HepG2 (cell line): ENCODE measurements around the gene HAT1. TPM values are rescaled to one million over a fixed set of nuclear protein-coding genes. Genes with fewer than 3 reads are reported as not detected.
A peak's percentile ranks its signal among the peaks of the same experiment; 100 is the strongest.

ENCODE experiments used
- ATAC-seq: fragments of 200-7000 bp; cut with Tn5 transposase; 3 replicates; pipeline ENCODE4 v1.9.1; 2020; ENCODE audit warnings: mild to moderate bottlenecking, moderate library complexity
- BruUV-seq: library from RNA; stranded (reverse); fragments of 400-500 nt; replicated peaks from 2 replicates; lab custom pipeline; 2021; lab: Mats Ljungman, UMichigan
- CTCF ChIA-PET: fragments of 300-600 bp; formaldehyde crosslinking; extraction: SDS; loops from one replicate; lab custom pipeline; 2021; ENCODE audit warnings: low total read pairs, inconsistent platforms, low intra/inter-chr PET ratio; lab: Yijun Ruan, JAX
- POLR2A ChIA-PET: fragments of 350-600 bp; sonication (Branson Sonifier 250); formaldehyde crosslinking; loops from one replicate; lab custom pipeline; 2020; ENCODE audit warnings: antibody characterized with exemption, inconsistent platforms; lab: Yijun Ruan, JAX
- DNase-seq: peaks from one replicate; pipeline ENCODE4 v3.0.0-alpha.2; 2015; ENCODE audit warnings: low spot score
- FAIRE-seq: peaks from 3 replicates; lab custom pipeline; 2011; peaks lifted over from hg19 to GRCh38; lab: Jason Lieb, UNC
- H2AFZ ChIP-seq: one replicate; pipeline ENCODE4 v1.6.1; 2011; ENCODE audit warnings: low read length, inconsistent platforms
- H3K27ac ChIP-seq: fragments of 300-600 bp; 3 replicates; pipeline ENCODE4 v1.8.0; 2011; ENCODE audit warnings: mixed run types, mild to moderate bottlenecking, mixed read lengths, low read length, inconsistent platforms; ENCODE audit not compliant: insufficient read depth; ENCODE audit errors: extremely low read length
- H3K27me3 ChIP-seq, 2 experiments: fragments of 200-600 bp in 1 of 2; 2 replicates in 1 of 2; 3 replicates in 1 of 2; pipeline versions ENCODE4 v1.6.0 to v1.8.0; 2011; ENCODE audit warnings: low read length in 2 of 2, mild to moderate bottlenecking in 2 of 2, moderate library complexity in 2 of 2, inconsistent platforms in 1 of 2; ENCODE audit not compliant: insufficient read depth in 2 of 2, control insufficient read depth in 1 of 2
- H3K36me3 ChIP-seq, 2 experiments: fragments of 200-600 bp in 1 of 2; replicated peaks in 1 of 2; 2 replicates in 1 of 2; 3 replicates in 1 of 2; pipeline versions ENCODE4 v1.5.1 to v1.8.0; 2011; ENCODE audit warnings: low read length in 2 of 2, inconsistent platforms in 1 of 2; ENCODE audit not compliant: insufficient read depth in 2 of 2, control insufficient read depth in 1 of 2
- H3K4me1 ChIP-seq: 2 replicates; pipeline ENCODE4 v1.5.1; 2012; ENCODE audit warnings: low read length, inconsistent platforms; ENCODE audit not compliant: insufficient read depth
- H3K4me2 ChIP-seq: 2 replicates; pipeline ENCODE4 v1.6.0; 2011; ENCODE audit warnings: low read depth, low read length, inconsistent platforms
- H3K4me3 ChIP-seq, 3 experiments: fragments of 200-600 bp in 1 of 3; sonication (generic), shearing (Covaris generic) in 1 of 3; replicated peaks in 1 of 3; 2 replicates each; pipeline ENCODE4 v1.5.1; 2011 to 2016; ENCODE audit warnings: low read length in 3 of 3, inconsistent platforms in 2 of 3, low read depth in 2 of 3, mild to moderate bottlenecking in 2 of 3, control low read depth in 1 of 3, mixed read lengths in 1 of 3; ENCODE audit not compliant: insufficient read depth in 1 of 3
- H3K79me2 ChIP-seq: one replicate; pipeline ENCODE4 v1.6.1; 2011; ENCODE audit warnings: low read length, inconsistent platforms; ENCODE audit not compliant: insufficient read depth
- H3K9ac ChIP-seq: 2 replicates; pipeline ENCODE4 v1.6.0; 2011; ENCODE audit warnings: mild to moderate bottlenecking, low read depth, low read length, inconsistent platforms; ENCODE audit not compliant: insufficient read depth
- H3K9me3 ChIP-seq: 2 replicates; pipeline ENCODE4 v1.5.1; 2012; ENCODE audit warnings: mild to moderate bottlenecking, low read length
- H4K20me1 ChIP-seq: 2 replicates; pipeline ENCODE4 v1.6.0; 2011; ENCODE audit warnings: inconsistent platforms, mild to moderate bottlenecking, low read length, moderate library complexity; ENCODE audit not compliant: insufficient read depth
- CAMTA2 ChIP-seq: sonication (generic); formaldehyde crosslinking; IDR thresholded peaks from 2 replicates; pipeline ENCODE4 v1.4.0; 2020; ENCODE audit warnings: mild to moderate bottlenecking, missing genetic modification reagents, borderline replicate concordance
- CBX2 ChIP-seq, 2 experiments: fragments of 200-600 bp in 1 of 2; sonication (generic); formaldehyde crosslinking in 1 of 2; IDR thresholded peaks; 2 replicates each; pipeline versions ENCODE4 v1.7.0 to v1.8.1; 2018 to 2022; ENCODE audit warnings: low read depth in 2 of 2, low read length in 1 of 2, mild to moderate bottlenecking in 1 of 2, missing genetic modification reagents in 1 of 2
- KDM5B ChIP-seq: sonication (generic); formaldehyde crosslinking; IDR thresholded peaks from 2 replicates; pipeline ENCODE4 v1.4.0; 2020; ENCODE audit warnings: missing genetic modification reagents, mild to moderate bottlenecking, borderline replicate concordance
- MEF2D ChIP-seq: sonication (generic); formaldehyde crosslinking; IDR thresholded peaks from 2 replicates; pipeline ENCODE4 v1.5.1; 2020; ENCODE audit warnings: mild to moderate bottlenecking, missing genetic modification reagents
- MYNN ChIP-seq: sonication (generic); formaldehyde crosslinking; IDR thresholded peaks from 2 replicates; pipeline ENCODE4 v1.4.0; 2020; ENCODE audit warnings: mild to moderate bottlenecking, low read depth, missing genetic modification reagents
- PCBP2 ChIP-seq: fragments of 200-400 bp; formaldehyde crosslinking; optimal IDR thresholded peaks from 2 replicates; pipeline ENCODE3; 2018; ENCODE audit warnings: low read length, low read depth; ENCODE audit not compliant: poor library complexity, severe bottlenecking
- POLR2AphosphoS5 ChIP-seq: IDR thresholded peaks from 2 replicates; pipeline ENCODE4 v1.6.1; 2012; ENCODE audit warnings: low read depth, low read length
- SAFB2 ChIP-seq: sonication (generic); formaldehyde crosslinking; IDR thresholded peaks from 2 replicates; pipeline ENCODE4 v1.5.1; 2020; ENCODE audit warnings: missing genetic modification reagents, low read depth, mild to moderate bottlenecking, borderline replicate concordance
- SOX6 ChIP-seq, 2 experiments: fragments of 450-650 bp in 1 of 2; sonication (generic) in 1 of 2; formaldehyde crosslinking in 1 of 2; IDR thresholded peaks; 2 replicates each; pipeline versions ENCODE4 v1.4.0 to v1.6.1; 2017 to 2020; ENCODE audit warnings: antibody characterized with exemption in 1 of 2, mild to moderate bottlenecking in 1 of 2, missing genetic modification reagents in 1 of 2
- SP4 ChIP-seq: sonication (generic); formaldehyde crosslinking; IDR thresholded peaks from 2 replicates; pipeline ENCODE4 v1.8.1; 2023; ENCODE audit warnings: mild to moderate bottlenecking, missing genetic modification reagents
- ZBTB7B ChIP-seq: sonication (generic); formaldehyde crosslinking; IDR thresholded peaks from 2 replicates; pipeline ENCODE4 v1.4.0; 2020; ENCODE audit warnings: missing genetic modification reagents
- ZFP82 ChIP-seq: sonication (generic); formaldehyde crosslinking; IDR thresholded peaks from 2 replicates; pipeline ENCODE4 v1.5.1; 2020; ENCODE audit warnings: mild to moderate bottlenecking, missing genetic modification reagents, borderline replicate concordance
- ZNF30 ChIP-seq: sonication (generic); formaldehyde crosslinking; IDR thresholded peaks from 2 replicates; pipeline ENCODE4 v1.5.0; 2020; ENCODE audit warnings: mild to moderate bottlenecking, missing genetic modification reagents
- ZNF350 ChIP-seq: sonication (generic); formaldehyde crosslinking; IDR thresholded peaks from 2 replicates; pipeline ENCODE4 v1.4.0; 2020; ENCODE audit warnings: mild to moderate bottlenecking, low read depth, missing genetic modification reagents, borderline replicate concordance
- ZNF530 ChIP-seq: sonication (generic); formaldehyde crosslinking; IDR thresholded peaks from 2 replicates; pipeline ENCODE4 v1.5.0; 2020; ENCODE audit warnings: low read depth, mild to moderate bottlenecking, missing genetic modification reagents
- ZNF563 ChIP-seq: sonication (generic); formaldehyde crosslinking; IDR thresholded peaks from 2 replicates; pipeline ENCODE4 v1.8.0; 2022; ENCODE audit warnings: mild to moderate bottlenecking, moderate library complexity, missing genetic modification reagents
- ZNF570 ChIP-seq: sonication (generic); formaldehyde crosslinking; IDR thresholded peaks from 2 replicates; pipeline ENCODE4 v1.4.0; 2020; ENCODE audit warnings: mild to moderate bottlenecking, missing genetic modification reagents, borderline replicate concordance
- ZNF615 ChIP-seq: sonication (generic); formaldehyde crosslinking; IDR thresholded peaks from 2 replicates; pipeline ENCODE4 v1.5.0; 2020; ENCODE audit warnings: mild to moderate bottlenecking, missing genetic modification reagents, borderline replicate concordance
- ZNF777 ChIP-seq: sonication (generic); formaldehyde crosslinking; IDR thresholded peaks from 2 replicates; pipeline ENCODE4 v1.4.0; 2020; ENCODE audit warnings: missing genetic modification reagents
- ZZZ3 ChIP-seq: sonication (generic); formaldehyde crosslinking; IDR thresholded peaks from 2 replicates; pipeline ENCODE4 v1.4.0; 2020; ENCODE audit warnings: missing genetic modification reagents, mild to moderate bottlenecking, borderline replicate concordance
- WGBS: methylation state at CpG from one replicate; pipeline ENCODE4 v1.1.6; 2017; ENCODE audit warnings: low lambda C conversion rate; 5-methylcytosine and 5-hydroxymethylcytosine counted together
- in situ Hi-C: cut with HindIII; loops from 2 replicates; pipeline ENCODE4 v1.10.0; 2017; ENCODE audit warnings: low pct_unique_long_range_greater_than_20kb; ENCODE audit not compliant: extremely low pct_ligation_motif_present
- intact Hi-C: fragments of 100-400 bp; cut with micrococcal nuclease; formaldehyde crosslinking; loops from one replicate; pipeline ENCODE4 v1.10.0; 2022; ENCODE audit not compliant: unreplicated experiment
- polyA plus RNA-seq, 8 experiments: library from polyadenylated mRNA; depleted of rRNA in 3 of 8; stranded (reverse) in 7 of 8; unstranded in 1 of 8; fragments of >200 nt; fragmentation: Illumina TruSeq in 4 of 8; extraction: Trizol in 4 of 8; gene quantifications; 2 replicates each; pipeline versions ENCODE4 v1.2.1 to v1.2.3, GENCODE V29; 2011 to 2016; ENCODE audit warnings: low read depth in 4 of 8, missing spikeins in 1 of 8, mixed read lengths in 1 of 8; ENCODE audit not compliant: insufficient read depth in 1 of 8
- total RNA-seq, 5 experiments: library from RNA; depleted of rRNA; stranded (reverse); fragments of >200 nt; fragmentation: Illumina TruSeq; extraction: Trizol; gene quantifications; 2 replicates each; pipeline ENCODE4 v1.2.3, GENCODE V29; 2016; ENCODE audit warnings: low read depth in 1 of 5
- TF ChIP-seq, protein P1 (sequence below): sonication (generic); formaldehyde crosslinking; IDR thresholded peaks from 2 replicates; pipeline ENCODE4 v1.5.1; 2020; ENCODE audit warnings: mild to moderate bottlenecking, missing genetic modification reagents
- TF ChIP-seq, protein P2 (sequence below): sonication (generic); formaldehyde crosslinking; conservative IDR thresholded peaks from 2 replicates; pipeline ENCODE4 v1.4.0; 2020; ENCODE audit warnings: missing genetic modification reagents

HAT1 gene
- total and polyA plus RNA-seq, 2 of the 13 experiments (the other 11 are each of a cell fraction or from before 2014, with no cell fraction given), result 45.4 to 119 TPM

DNA sequence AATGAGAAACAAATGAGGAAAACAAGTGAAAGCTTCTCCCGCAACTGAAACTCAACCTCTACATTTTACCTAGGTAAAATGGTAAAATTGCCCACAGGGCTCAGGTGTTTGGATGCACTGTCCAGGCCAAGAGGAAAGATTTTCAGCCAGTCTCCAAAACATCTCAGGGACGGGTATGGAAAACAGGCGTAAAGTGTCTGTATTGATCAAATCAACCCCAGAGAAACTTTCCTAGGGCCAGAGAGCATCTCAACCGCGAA lies 361 bp upstream of the HAT1 start:
- Histone ChIP-seq H4K20me1 (no peaks in the 10 kb centered on the region), H3K9me3 (no peaks in the 10 kb centered on the region), H3K27ac (peak overlapping the region; percentile 83), H2AFZ (peak overlapping the region; percentile 87), H3K9ac (peak overlapping the region; percentile 87), H3K79me2 (peaks cover 29% of the 10 kb centered on the region), H3K4me1 (peaks cover 32% of the 10 kb centered on the region), H3K27me3 (peaks cover 0 to 3% of the 10 kb centered on the region in 2 experiments; a peak in 1 of 5 replicates), H3K36me3 (peaks cover 0 to 5% of the 10 kb centered on the region in 2 experiments; a peak in 3 of 5 replicates), H3K4me2 (peak overlapping the region; percentile 87), H3K4me3 (peak overlapping the region; percentile 51 to 95 (median 87))
- ATAC-seq (peak; percentile 47), DNase-seq (no peak), FAIRE-seq (no peak)
- ChIA-PET CTCF (interaction anchor here (1.3 kb wide), 1 partner anchor 216 kb away, joined by 3 read pairs; no protein-coding TSS in a partner anchor), POLR2A (interaction anchor here (0.5 to 1.9 kb wide), 8 partner anchors 19 to 181 kb away, joined by 3 to 11 read pairs (median 4); partner anchors contain the start of genes DLX2, METAP1D and SLC25A12)
- in situ Hi-C loops, result no loop called here
- BruUV-seq, result no TSS peak
- WGBS, result 3% methylated on average over 5 of the region's 5 CpGs
- intact Hi-C loops, result loop anchor here (1.0 to 5.0 kb wide), 3 partner anchors 28 to 220 kb away; partner anchors contain the start of gene SLC25A12
- TF ChIP-seq KDM5B (CRISPR knock-in tag) (0 out of 2 replicates have a peak, but pooled peaks have one; percentile 24), ZNF530 (CRISPR knock-in tag) (no peak), ZNF30 (no peak), ZBTB7B (CRISPR knock-in tag) (no peak), ZFP82 (CRISPR knock-in tag) (peak; percentile 16; the same call in 1 of the 2 replicates), PCBP2 (no peak), ZNF350 (no peak), MEF2D (CRISPR knock-in tag) (no peak), ZNF615 (CRISPR knock-in tag) (no peak), POLR2AphosphoS5 (no peak), ZNF570 (CRISPR knock-in tag) (peak; percentile 36; the same call in 1 of the 2 replicates), SP4 (CRISPR knock-in tag) (no peak), CBX2 (IDR thresholded peaks at IDR 0.05; ENCODE audit: low read depth, low read length) (no peak), CBX2 (CRISPR knock-in tag; IDR thresholded peaks at IDR 0.05; ENCODE audit: low read depth) (no peak), MYNN (CRISPR knock-in tag) (no peak), SAFB2 (0 out of 2 replicates have a peak, but pooled peaks have one; percentile 71), ZNF777 (CRISPR knock-in tag) (no peak), CAMTA2 (CRISPR knock-in tag) (no peak), SOX6 (IDR thresholded peaks at IDR 0.05) (no peak), SOX6 (CRISPR knock-in tag; IDR thresholded peaks at IDR 0.05) (no peak), ZNF563 (CRISPR knock-in tag) (0 out of 2 replicates have a peak, but pooled peaks have one; percentile 3), ZZZ3 (CRISPR knock-in tag) (no peak)
- TF ChIP-seq, protein P1, sequence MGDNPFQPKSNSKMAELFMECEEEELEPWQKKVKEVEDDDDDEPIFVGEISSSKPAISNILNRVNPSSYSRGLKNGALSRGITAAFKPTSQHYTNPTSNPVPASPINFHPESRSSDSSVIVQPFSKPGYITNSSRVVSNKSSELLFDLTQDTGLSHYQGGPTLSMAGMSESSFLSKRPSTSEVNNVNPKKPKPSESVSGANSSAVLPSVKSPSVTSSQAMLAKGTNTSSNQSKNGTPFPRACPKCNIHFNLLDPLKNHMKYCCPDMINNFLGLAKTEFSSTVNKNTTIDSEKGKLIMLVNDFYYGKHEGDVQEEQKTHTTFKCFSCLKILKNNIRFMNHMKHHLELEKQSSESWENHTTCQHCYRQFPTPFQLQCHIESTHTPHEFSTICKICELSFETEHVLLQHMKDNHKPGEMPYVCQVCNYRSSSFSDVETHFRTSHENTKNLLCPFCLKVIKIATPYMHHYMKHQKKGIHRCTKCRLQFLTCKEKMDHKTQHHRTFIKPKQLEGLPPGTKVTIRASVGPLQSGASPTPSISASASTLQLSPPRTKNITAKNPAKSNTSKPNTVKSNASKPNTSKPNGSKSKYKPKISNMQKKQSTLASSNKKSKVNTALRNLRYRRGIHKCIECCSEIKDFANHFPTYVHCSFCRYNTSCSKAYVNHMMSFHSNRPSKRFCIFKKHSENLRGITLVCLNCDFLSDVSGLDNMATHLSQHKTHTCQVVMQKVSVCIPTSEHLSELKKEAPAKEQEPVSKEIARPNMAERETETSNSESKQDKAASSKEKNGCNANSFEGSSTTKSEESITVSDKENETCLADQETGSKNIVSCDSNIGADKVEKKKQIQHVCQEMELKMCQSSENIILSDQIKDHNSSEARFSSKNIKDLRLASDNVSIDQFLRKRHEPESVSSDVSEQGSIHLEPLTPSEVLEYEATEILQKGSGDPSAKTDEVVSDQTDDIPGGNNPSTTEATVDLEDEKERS (CRISPR knock-in tag), result 0 out of 2 replicates have a peak, but pooled peaks have one; percentile 6
- TF ChIP-seq, protein P2, sequence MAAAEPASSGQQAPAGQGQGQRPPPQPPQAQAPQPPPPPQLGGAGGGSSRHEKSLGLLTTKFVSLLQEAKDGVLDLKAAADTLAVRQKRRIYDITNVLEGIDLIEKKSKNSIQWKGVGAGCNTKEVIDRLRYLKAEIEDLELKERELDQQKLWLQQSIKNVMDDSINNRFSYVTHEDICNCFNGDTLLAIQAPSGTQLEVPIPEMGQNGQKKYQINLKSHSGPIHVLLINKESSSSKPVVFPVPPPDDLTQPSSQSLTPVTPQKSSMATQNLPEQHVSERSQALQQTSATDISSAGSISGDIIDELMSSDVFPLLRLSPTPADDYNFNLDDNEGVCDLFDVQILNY, result no peak
